ENCODE results near the gene TBC1D10A.

GRCh38 chr22:30372915-30373314 lies 46.2 kb upstream of the TBC1D10A start:
- TF ChIP-seq CTCF (IDR thresholded peaks at IDR 0.05) (no peak), POLR2A (IDR thresholded peaks at IDR 0.05) (no peak)

All from ovary (tissue), 3 donors.